ENCODE measurements around the gene TMEM201.

- TF ChIP-seq CTBP1 (IDR thresholded peaks at IDR 0.05; ENCODE audit: borderline replicate concordance) (no peak), FOXA1 (IDR thresholded peaks at IDR 0.05) (no peak), BHLHE40 (IDR thresholded peaks at IDR 0.05; ENCODE audit: borderline replicate concordance) (no peak), FOXK2 (IDR thresholded peaks at IDR 0.05) (no peak), FOXM1 (IDR thresholded peaks at IDR 0.05; ENCODE audit: borderline replicate concordance) (no peak), HDGF (IDR thresholded peaks at IDR 0.05; ENCODE audit: borderline replicate concordance) (no peak), SUZ12 (IDR thresholded peaks at IDR 0.05) (no peak), ELF4 (IDR thresholded peaks at IDR 0.05) (no peak), SP1 (IDR thresholded peaks at IDR 0.05) (no peak)
Measured at GRCh38 chr1:9589144-9589718, 520 bp downstream of the TMEM201 start.
